Stimulated activated effector memory CD8-positive, alpha-beta T cell treated with anti-CD3 and anti-CD28 coated beads, Interleukin-12 subunit alpha, Interleukin-12 subunit beta, amount 100 ng/mL, for 72 hours (primary cell): ENCODE data around the gene FRMD4B.

Source experiments
- ATAC-seq: fragments of 150-1000 bp; cut with Tn5 transposase; 2 replicates; pipeline ENCODE4 v1.10.0; 2021
- DNase-seq, 2 donors: peaks; one replicate each; pipeline ENCODE4 v3.0.0; 2021 to 2022; ENCODE audit warnings: low spot score in 2 of 2
- H3K27ac Mint-ChIP-seq: one replicate; pipeline ENCODE4 v1.8.0; 2022; ENCODE audit warnings: mild to moderate bottlenecking, mixed read lengths
- H3K36me3 Mint-ChIP-seq: one replicate; pipeline ENCODE4 v1.8.0; 2022; ENCODE audit warnings: mild to moderate bottlenecking, mixed read lengths
- H3K4me1 Mint-ChIP-seq: one replicate; pipeline ENCODE4 v1.8.0; 2022; ENCODE audit warnings: mixed read lengths
- H3K4me3 Mint-ChIP-seq: one replicate; pipeline ENCODE4 v1.8.0; 2022; ENCODE audit warnings: mild to moderate bottlenecking, mixed read lengths
- H3K9me3 Mint-ChIP-seq: one replicate; pipeline ENCODE4 v1.8.0; 2022; ENCODE audit warnings: mixed read lengths

FRMD4B gene

GRCh38 chr3:69385123-69385722 lies 665 bp downstream of the FRMD4B start:
- DNase-seq (no peak), ATAC-seq (no peak)
- no peak overlapping the region for H3K27ac Mint-ChIP-seq
- no peaks in the 10 kb centered on the region for H3K36me3 Mint-ChIP-seq
- peaks cover 6% of the 10 kb centered on the region for H3K4me1 Mint-ChIP-seq
- H3K4me3 Mint-ChIP-seq, result peak overlapping the region; percentile 71
- H3K9me3 Mint-ChIP-seq, result no peaks in the 10 kb centered on the region

GRCh38 chr3:69384326-69384725 lies 1.6 kb downstream of the FRMD4B start:
- ATAC-seq (no peak), DNase-seq (no peak)
- Mint-ChIP-seq H3K4me3 (peak overlapping the region; percentile 71), H3K4me1 (peaks cover 6% of the 10 kb centered on the region), H3K36me3 (no peaks in the 10 kb centered on the region), H3K9me3 (no peaks in the 10 kb centered on the region), H3K27ac (no peak overlapping the region)

DNA sequence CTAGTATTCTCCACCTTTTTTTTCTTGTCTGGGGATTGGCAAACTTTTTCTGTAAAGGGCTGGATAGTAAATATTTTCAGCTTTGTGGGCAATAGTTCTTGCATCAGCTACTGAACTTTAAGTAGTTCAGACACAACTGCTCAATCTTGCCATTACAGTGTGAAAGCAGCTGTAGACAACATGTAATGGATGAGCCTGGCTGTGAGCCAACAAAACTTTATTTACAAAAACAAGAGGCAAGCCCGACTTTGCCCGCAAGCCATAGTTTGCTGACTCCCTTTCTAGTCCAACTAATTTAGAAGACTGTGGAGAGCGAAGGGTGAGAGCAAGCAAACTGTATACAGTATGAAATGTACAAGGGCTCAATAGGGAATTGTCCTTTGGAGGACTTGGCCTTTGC lies 6.2 kb downstream of the FRMD4B start:
- ATAC-seq (no peak), DNase-seq (no peak)
- Mint-ChIP-seq H3K4me3 (no peak overlapping the region), H3K27ac (no peak overlapping the region), H3K4me1 (no peaks in the 10 kb centered on the region), H3K9me3 (no peaks in the 10 kb centered on the region), H3K36me3 (no peaks in the 10 kb centered on the region)

- Mint-ChIP-seq H3K27ac (no peak overlapping the region), H3K4me1 (no peaks in the 10 kb centered on the region), H3K9me3 (no peaks in the 10 kb centered on the region), H3K36me3 (no peaks in the 10 kb centered on the region), H3K4me3 (no peak overlapping the region)
- ATAC-seq (no peak), DNase-seq (no peak)
These were observed 7.6 kb downstream of the FRMD4B start for GRCh38 chr3:69378112-69378802.

DNA sequence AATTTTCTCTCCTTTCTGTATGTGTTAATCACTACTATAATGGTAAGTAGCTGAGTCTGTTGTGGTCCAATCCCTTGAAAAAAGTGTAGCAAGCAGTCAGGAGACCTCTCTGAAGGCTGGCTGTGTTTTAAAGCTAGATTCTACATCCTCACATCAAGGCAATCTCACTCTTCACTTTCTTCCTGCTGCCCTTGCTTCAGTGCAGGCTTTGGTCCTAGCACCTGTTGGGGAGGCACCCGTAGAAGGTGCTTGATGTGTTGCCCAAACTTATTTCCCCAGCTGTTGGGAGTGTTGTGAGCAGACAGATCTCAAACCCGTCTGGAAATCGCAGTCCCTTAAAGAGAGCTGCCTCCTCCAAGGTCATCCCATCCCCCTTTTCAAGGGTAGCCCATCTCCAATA lies 8.6 kb downstream of the FRMD4B start:
- DNase-seq (no peak), ATAC-seq (no peak)
- H3K4me1 Mint-ChIP-seq, result no peaks in the 10 kb centered on the region
- H3K4me3 Mint-ChIP-seq, result no peak overlapping the region
- H3K36me3 Mint-ChIP-seq, result no peaks in the 10 kb centered on the region
- H3K9me3 Mint-ChIP-seq, result no peaks in the 10 kb centered on the region
- H3K27ac Mint-ChIP-seq, result no peak overlapping the region

DNA sequence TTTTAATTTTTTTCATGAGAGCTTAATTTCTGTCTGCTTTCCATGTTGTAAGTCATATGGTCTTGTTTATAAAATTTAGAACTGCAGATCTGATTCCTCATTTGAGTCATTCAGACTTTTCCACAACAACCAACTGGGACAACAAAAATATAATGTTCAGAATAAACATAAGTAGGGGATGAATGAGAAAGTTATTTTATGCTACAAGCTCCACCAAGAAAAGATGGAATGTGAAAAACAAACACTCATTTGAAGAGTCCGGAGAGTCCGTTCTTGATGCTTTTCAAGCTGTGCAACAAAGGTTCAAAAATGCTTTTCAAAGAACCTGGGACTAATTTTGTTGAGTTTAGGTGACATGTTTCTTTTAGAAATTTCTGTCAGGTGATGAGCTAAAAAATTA lies 9.2 kb downstream of the FRMD4B start:
- Mint-ChIP-seq H3K36me3 (no peaks in the 10 kb centered on the region), H3K27ac (no peak overlapping the region), H3K4me3 (no peak overlapping the region), H3K9me3 (no peaks in the 10 kb centered on the region), H3K4me1 (no peaks in the 10 kb centered on the region)
- DNase-seq, result no peak
- no peak for ATAC-seq

DNA sequence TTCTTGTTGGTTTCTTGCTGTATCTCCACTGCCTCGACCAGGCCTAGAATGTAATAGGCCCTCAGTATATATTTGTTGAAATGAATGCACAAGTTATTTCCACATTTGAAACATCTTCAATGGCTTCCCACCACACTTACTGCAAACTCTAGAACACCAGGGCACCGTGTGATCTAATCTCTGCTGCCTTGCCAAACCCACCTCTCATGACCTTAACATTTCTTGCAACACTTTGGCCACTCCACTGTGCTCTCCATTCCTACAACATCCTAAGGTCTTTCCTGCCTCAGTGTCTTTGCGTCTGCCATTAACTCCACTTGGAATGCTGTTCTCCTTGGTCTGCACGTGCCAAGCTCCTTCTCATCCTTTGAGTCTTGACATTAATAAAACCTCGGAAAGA lies 14.1 kb downstream of the FRMD4B start:
- Mint-ChIP-seq H3K36me3 (no peaks in the 10 kb centered on the region), H3K4me3 (no peak overlapping the region), H3K27ac (no peak overlapping the region), H3K4me1 (peaks cover 25% of the 10 kb centered on the region), H3K9me3 (no peaks in the 10 kb centered on the region)
- ATAC-seq (no peak), DNase-seq (no peak)

DNA sequence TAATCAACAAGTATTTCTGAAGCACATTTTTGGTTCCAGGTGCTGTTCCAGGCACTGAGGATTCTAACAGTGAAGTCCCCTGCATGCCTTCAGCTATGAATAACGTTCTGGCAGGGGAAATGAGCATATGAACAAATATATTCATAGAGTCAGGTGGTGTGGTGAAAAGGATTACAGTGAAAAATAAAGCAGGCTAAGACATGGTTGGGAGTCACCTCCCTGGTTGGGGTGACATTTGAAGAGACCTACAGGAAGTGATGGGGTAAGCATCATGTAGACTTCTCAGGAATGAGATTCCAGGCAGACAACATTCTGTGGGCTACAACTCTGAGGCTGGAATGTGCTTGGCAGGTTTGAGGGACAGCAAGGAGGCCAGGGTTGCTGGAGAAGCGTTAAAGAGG lies 15.0 kb downstream of the FRMD4B start:
- H3K36me3 Mint-ChIP-seq, result no peaks in the 10 kb centered on the region
- peaks cover 25% of the 10 kb centered on the region for H3K4me1 Mint-ChIP-seq
- ATAC-seq, result no peak
- peak overlapping the region; percentile 2 for H3K4me3 Mint-ChIP-seq
- no peak for DNase-seq
- no peaks in the 10 kb centered on the region for H3K9me3 Mint-ChIP-seq
- H3K27ac Mint-ChIP-seq, result peak overlapping the region; percentile 8

DNA sequence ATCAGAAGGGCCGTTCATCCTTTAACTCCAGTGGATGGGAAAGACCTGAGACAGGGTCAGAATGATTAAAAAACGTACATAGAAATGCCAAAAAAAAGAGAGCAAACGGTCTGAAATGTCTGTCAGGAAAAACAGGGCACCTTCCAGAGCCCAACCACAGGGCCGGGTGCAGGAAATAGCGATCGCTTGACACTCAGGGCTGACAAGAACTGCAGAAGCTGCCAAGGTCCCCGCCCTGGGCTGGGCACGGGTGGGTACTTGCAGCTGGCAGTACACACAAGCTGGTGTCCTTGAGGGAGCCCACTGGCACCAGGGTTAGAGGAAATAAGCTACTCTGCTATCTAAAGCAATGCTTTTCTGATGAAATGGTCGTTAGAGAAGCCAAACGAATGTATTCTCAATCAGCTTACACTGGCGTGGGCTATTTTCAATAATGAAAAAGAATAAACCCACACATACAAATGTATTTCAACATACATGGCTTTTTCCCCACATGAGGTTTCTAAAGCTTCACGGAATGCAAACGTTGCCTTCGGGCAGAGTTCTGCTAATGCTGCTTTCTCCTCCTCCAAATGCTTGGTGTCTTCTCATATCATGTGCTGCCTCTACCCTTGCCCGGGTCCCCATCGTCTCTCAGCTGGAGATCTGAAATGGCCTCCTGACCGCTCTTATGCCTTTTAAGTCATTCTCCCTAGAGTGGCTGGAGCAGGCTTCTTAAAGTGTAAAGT lies 15.6 kb downstream of the FRMD4B start:
- Mint-ChIP-seq H3K27ac (peak overlapping the region; percentile 38), H3K36me3 (no peaks in the 10 kb centered on the region), H3K4me3 (peak overlapping the region; percentile 2), H3K4me1 (peaks cover 25% of the 10 kb centered on the region), H3K9me3 (no peaks in the 10 kb centered on the region)
- DNase-seq (no peak), ATAC-seq (peak; percentile 69)

- Mint-ChIP-seq H3K9me3 (no peaks in the 10 kb centered on the region), H3K4me1 (peaks cover 25% of the 10 kb centered on the region), H3K27ac (peak overlapping the region; percentile 13), H3K36me3 (no peaks in the 10 kb centered on the region), H3K4me3 (peak overlapping the region; percentile 4)
- ATAC-seq (peak; percentile 90), DNase-seq (peak in 1 of 2 donors; percentile 56)
These were observed 17.7 kb downstream of the FRMD4B start for GRCh38 chr3:69368129-69368741.

DNA sequence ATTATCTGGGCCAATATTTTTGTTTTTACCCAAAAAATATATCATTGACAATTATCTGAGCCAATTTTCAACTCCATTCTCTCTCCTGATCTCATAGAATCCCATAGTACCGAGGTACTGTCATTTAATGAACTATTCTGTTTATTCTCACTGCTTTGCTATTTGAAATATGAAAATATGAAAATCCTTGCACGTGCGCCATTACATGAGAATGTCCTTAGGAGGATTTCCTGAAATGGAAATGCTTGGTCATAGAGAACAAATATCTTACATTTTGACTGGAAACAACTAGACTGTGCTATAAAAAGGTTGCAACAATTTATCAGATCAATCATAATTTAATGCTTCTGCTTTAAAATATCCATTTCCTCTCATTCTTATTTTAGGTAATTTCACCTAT lies 18.3 kb downstream of the FRMD4B start:
- no peaks in the 10 kb centered on the region for H3K36me3 Mint-ChIP-seq
- H3K4me3 Mint-ChIP-seq, result no peak overlapping the region
- peak overlapping the region; percentile 13 for H3K27ac Mint-ChIP-seq
- peaks cover 25% of the 10 kb centered on the region for H3K4me1 Mint-ChIP-seq
- no peak for DNase-seq
- H3K9me3 Mint-ChIP-seq, result no peaks in the 10 kb centered on the region
- no peak for ATAC-seq

- DNase-seq (no peak), ATAC-seq (no peak)
- Mint-ChIP-seq H3K4me3 (no peak overlapping the region), H3K9me3 (no peaks in the 10 kb centered on the region), H3K4me1 (peaks cover 14% of the 10 kb centered on the region), H3K36me3 (no peaks in the 10 kb centered on the region), H3K27ac (no peak overlapping the region)
These were observed 21.5 kb downstream of the FRMD4B start for GRCh38 chr3:69364354-69364753.

DNA sequence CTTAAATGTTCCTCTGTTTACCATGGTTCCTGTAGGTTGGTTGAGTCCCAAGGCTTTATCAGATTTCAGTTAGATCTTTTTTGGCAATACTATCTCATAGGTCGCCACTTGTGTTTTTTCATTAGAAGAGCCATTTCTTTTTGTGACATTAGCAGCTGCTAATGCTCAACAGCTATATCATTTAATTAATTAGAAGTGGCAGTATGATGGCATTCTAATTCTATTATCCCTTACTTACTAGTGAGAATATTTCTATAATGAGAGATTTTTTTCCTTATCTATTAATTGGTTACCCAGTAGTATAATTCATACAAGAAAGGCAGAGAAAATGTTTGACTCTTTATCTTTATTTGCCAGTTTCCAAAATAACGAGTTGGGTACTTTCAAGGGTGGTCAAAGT lies 25.2 kb downstream of the FRMD4B start:
- Mint-ChIP-seq H3K27ac (no peak overlapping the region), H3K9me3 (no peaks in the 10 kb centered on the region), H3K4me3 (no peak overlapping the region), H3K36me3 (no peaks in the 10 kb centered on the region), H3K4me1 (no peaks in the 10 kb centered on the region)
- DNase-seq, result no peak
- ATAC-seq, result no peak

DNA sequence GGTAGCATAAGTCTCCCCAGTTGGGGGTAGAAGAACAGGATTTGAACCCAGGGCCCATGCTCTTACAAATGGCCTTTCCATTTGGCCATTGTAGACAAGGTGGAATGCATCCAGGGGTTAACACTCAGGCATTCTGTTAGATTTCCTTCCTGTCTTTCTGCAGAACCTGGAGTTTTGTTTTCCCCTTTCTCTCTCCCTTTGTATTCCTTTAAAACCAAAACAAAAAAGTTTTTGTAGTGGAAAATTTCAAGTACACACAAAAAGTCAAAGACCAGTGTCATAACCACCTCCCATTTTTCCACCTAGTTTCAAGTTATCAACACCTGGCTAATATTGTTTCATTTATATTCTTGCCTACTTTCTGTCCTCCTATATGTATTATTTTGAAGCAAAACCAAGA lies 26.0 kb downstream of the FRMD4B start:
- no peaks in the 10 kb centered on the region for H3K4me1 Mint-ChIP-seq
- H3K27ac Mint-ChIP-seq, result no peak overlapping the region
- H3K9me3 Mint-ChIP-seq, result no peaks in the 10 kb centered on the region
- no peaks in the 10 kb centered on the region for H3K36me3 Mint-ChIP-seq
- ATAC-seq, result no peak
- no peak overlapping the region for H3K4me3 Mint-ChIP-seq
- DNase-seq, result no peak

DNA sequence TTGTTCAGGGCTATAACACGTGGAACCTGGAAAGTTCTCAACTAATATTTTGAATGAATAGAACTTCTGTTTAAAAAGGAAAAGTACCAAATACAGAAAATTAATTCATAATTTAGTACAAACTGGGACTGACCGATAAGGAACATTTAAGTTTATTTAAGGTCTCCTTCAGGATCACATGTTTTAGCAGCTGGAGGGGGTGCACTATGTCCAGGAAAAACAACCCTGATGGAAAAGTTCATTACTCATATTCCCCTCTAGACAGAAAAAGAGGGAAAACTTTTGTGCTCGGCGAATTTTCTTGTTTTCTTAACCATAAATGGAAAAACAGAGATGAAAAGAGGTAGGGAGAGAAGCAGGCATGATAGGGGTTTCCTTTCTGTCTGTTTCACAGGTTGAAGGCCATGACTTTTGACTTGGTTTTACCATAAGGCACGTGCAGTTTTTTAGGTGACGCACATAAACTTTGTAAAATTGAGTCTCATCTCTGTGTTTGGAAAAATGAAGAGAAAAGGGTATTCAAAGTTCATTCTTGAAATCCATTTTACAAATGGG lies 26.5 kb downstream of the FRMD4B start:
- Mint-ChIP-seq H3K4me1 (no peaks in the 10 kb centered on the region), H3K9me3 (no peaks in the 10 kb centered on the region), H3K36me3 (no peaks in the 10 kb centered on the region), H3K27ac (no peak overlapping the region), H3K4me3 (no peak overlapping the region)
- DNase-seq (no peak), ATAC-seq (no peak)
